ENCODE data around the gene HSD17B8.
A peak's percentile ranks its signal among the peaks of the same experiment; 100 is the strongest.

HSD17B8 gene

GRCh38 chr6:33241968-33242367, 37.5 kb downstream of the HSD17B8 start:
- DNase-seq (no peak), ATAC-seq (peak; percentile 79)

DNA sequence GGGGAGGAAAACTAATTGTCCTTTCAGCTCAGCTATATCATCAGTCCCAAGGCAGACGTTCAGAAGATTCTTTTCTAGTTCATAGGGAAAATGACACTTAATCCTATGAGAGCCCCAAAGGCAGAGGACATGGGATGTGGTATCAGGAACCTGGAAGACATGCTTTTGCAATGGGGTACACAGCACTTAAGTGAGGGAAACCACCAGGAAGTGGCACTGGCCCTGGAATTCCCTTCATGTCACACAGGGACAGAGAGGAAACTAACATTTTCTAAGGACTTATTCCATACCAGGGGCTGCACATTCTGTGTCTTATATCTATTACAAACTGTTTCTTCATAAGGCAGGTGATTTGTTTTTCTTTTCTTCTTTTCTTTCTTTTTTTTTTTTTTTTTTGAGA, 39.0 kb downstream of the HSD17B8 start:
- ATAC-seq: no peak
- no peak for DNase-seq

- DNase-seq: peak; percentile 94
- ATAC-seq: peak; percentile 45
Observed at GRCh38 chr6:33247977-33248642, 43.7 kb downstream of the HSD17B8 start.

DNA sequence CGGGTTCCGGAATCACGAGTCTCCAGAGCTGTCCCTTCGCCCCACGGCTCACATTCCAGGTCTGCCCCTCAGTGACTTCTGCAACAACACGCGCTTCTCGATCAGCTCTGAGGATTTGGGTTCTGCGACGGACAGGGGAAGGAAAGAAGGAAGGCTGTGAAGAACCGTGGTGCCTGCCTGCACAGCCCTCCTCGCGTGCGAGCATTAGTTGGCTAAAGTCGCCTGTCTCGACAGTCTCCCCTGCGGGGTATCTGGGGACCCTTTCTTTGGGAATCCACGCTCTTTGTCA, 44.1 kb downstream of the HSD17B8 start:
- DNase-seq (no peak), ATAC-seq (peak; percentile 5)

- ATAC-seq (peak; percentile 96), DNase-seq (peak; percentile 96)
Observed at GRCh38 chr6:33248932-33249731, 44.7 kb downstream of the HSD17B8 start.

- ATAC-seq (no peak), DNase-seq (no peak)
Observed at GRCh38 chr6:33249732-33250630, 45.5 kb downstream of the HSD17B8 start.

GRCh38 chr6:33250731-33251130, 46.3 kb downstream of the HSD17B8 start:
- ATAC-seq: no peak
- DNase-seq: no peak

- no peak for DNase-seq
- ATAC-seq: no peak
Observed at GRCh38 chr6:33251395-33252012, 47.0 kb downstream of the HSD17B8 start.

DNA sequence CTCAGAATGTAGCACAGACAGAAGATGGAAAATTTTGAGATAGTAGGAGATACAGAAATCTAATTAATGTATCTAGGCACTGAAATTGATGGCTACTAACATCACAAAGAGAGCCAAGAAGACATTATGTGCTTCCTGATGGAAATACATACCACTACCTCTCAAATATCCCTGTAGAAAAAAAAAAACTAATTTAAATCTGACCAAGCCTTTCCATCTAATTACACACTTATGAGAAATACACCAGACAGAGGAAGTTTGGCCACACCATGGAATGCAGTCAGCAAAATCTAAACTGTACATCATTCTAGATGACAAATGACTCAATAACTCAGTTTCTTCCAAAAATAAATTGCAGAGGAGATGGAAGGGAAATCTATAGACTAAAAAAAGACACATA, 48.3 kb downstream of the HSD17B8 start:
- DNase-seq (no peak), ATAC-seq (no peak)

DNA sequence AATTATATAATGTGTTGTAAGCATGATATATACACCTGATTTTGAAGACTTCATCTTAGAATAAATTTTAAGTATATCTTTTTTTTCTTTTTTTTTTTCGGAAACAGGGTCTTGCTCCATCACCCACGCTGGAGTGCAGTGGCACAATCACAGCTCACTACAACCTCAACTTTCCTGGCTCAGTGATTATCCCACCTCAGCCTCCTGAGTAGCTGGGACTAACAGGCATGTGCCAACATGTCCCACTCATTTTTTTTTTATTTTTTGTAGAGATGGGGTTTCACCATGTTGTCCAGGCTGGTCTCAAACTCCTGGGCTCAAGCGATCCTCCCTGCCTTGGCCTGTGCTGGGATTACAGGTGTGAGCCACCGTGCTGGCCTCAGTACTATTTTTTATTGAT, 50.1 kb downstream of the HSD17B8 start:
- DNase-seq (no peak), ATAC-seq (no peak)

Measured in stimulated activated naive CD8-positive, alpha-beta T cell treated with anti-CD3 and anti-CD28 coated beads, Interleukin-15, Interleukin-2, amounts not matched to agents 100 U/mL and 50 U/mL, for 24 hours (primary cell).